ENCODE results near the gene TUBB4B.
A peak's percentile ranks its signal among the peaks of the same experiment; 100 is the strongest.

TUBB4B gene

GRCh38 chr9:137240841-137241489, at the start of gene TUBB4B:
TUBB4B (plus strand) TSS chr9:137241287; CDS start chr9:137241361, 74 bp downstream.
- in situ Hi-C loops (cut with MboI; ENCODE audit: low sequenced_read_pairs, unreplicated experiment), result no loop called here
- peak; percentile 99 for DNase-seq (ENCODE audit: low spot score)
- TF ChIP-seq, protein P1, sequence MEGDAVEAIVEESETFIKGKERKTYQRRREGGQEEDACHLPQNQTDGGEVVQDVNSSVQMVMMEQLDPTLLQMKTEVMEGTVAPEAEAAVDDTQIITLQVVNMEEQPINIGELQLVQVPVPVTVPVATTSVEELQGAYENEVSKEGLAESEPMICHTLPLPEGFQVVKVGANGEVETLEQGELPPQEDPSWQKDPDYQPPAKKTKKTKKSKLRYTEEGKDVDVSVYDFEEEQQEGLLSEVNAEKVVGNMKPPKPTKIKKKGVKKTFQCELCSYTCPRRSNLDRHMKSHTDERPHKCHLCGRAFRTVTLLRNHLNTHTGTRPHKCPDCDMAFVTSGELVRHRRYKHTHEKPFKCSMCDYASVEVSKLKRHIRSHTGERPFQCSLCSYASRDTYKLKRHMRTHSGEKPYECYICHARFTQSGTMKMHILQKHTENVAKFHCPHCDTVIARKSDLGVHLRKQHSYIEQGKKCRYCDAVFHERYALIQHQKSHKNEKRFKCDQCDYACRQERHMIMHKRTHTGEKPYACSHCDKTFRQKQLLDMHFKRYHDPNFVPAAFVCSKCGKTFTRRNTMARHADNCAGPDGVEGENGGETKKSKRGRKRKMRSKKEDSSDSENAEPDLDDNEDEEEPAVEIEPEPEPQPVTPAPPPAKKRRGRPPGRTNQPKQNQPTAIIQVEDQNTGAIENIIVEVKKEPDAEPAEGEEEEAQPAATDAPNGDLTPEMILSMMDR (IDR thresholded peaks at IDR 0.05; ENCODE audit: borderline replicate concordance, control extremely low read depth, extremely low read depth, insufficient read depth, missing control alignments), result no peak

GRCh38 chr9:137191691-137192447, 49.2 kb upstream of the TUBB4B start:
- in situ Hi-C loops (cut with MboI; ENCODE audit: low sequenced_read_pairs, unreplicated experiment), result no loop called here
- DNase-seq (ENCODE audit: low spot score), result no peak
- TF ChIP-seq, protein P1 (IDR thresholded peaks at IDR 0.05; ENCODE audit: borderline replicate concordance, control extremely low read depth, extremely low read depth, insufficient read depth, missing control alignments), result no peak

DNA sequence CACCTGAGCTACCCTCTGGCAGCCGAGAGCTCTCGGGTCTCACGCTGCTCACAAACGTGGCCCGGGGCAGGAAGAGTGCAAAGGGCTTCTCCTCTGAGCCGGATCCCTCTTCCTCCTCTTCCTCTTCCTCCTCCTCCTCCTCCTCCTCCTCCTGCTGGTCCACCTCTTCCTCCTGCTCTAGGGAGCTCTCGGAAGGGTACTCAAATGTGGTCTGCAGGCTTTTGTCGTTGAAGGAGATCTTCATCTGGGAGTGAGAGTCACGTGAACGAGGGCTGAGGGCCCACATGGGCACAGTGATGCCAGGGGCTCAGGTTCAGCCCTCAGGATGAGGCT, 48.7 kb upstream of the TUBB4B start:
- TF ChIP-seq, protein P1 (IDR thresholded peaks at IDR 0.05; ENCODE audit: borderline replicate concordance, control extremely low read depth, extremely low read depth, insufficient read depth, missing control alignments), result no peak
- no peak for DNase-seq (ENCODE audit: low spot score)
- in situ Hi-C loops (cut with MboI; ENCODE audit: low sequenced_read_pairs, unreplicated experiment), result no loop called here

- DNase-seq (ENCODE audit: low spot score), result no peak
- in situ Hi-C loops (cut with MboI; ENCODE audit: low sequenced_read_pairs, unreplicated experiment), result no loop called here
- TF ChIP-seq, protein P1 (IDR thresholded peaks at IDR 0.05; ENCODE audit: borderline replicate concordance, control extremely low read depth, extremely low read depth, insufficient read depth, missing control alignments), result no peak
Measured at GRCh38 chr9:137192859-137193258, 48.2 kb upstream of the TUBB4B start.

GRCh38 chr9:137193771-137194170, 47.3 kb upstream of the TUBB4B start:
- in situ Hi-C loops (cut with MboI; ENCODE audit: low sequenced_read_pairs, unreplicated experiment), result no loop called here
- TF ChIP-seq, protein P1 (IDR thresholded peaks at IDR 0.05; ENCODE audit: borderline replicate concordance, control extremely low read depth, extremely low read depth, insufficient read depth, missing control alignments), result no peak
- no peak for DNase-seq (ENCODE audit: low spot score)

- DNase-seq (ENCODE audit: low spot score), result no peak
- TF ChIP-seq, protein P1 (IDR thresholded peaks at IDR 0.05; ENCODE audit: borderline replicate concordance, control extremely low read depth, extremely low read depth, insufficient read depth, missing control alignments), result no peak
Measured at GRCh38 chr9:137194388-137194787, 46.7 kb upstream of the TUBB4B start.

More at GRCh38 chr9:137194388-137194787, 46.7 kb upstream of the TUBB4B start:
- in situ Hi-C loops (cut with MboI; ENCODE audit: low sequenced_read_pairs, unreplicated experiment), result no loop called here
